AML-193 (cell line): ENCODE data around the gene SKAP1.
"Not testable (repeated sequence)": the region's sequence is repeated elsewhere in the genome, so short reads cannot be mapped to it uniquely, and the experiment has no call there.

Source experiments
- DNase-seq, 2 experiments: peaks; one replicate each; lab custom pipeline; 2025; lab: John Stamatoyannopoulos, UW

The SKAP1 gene

DNA sequence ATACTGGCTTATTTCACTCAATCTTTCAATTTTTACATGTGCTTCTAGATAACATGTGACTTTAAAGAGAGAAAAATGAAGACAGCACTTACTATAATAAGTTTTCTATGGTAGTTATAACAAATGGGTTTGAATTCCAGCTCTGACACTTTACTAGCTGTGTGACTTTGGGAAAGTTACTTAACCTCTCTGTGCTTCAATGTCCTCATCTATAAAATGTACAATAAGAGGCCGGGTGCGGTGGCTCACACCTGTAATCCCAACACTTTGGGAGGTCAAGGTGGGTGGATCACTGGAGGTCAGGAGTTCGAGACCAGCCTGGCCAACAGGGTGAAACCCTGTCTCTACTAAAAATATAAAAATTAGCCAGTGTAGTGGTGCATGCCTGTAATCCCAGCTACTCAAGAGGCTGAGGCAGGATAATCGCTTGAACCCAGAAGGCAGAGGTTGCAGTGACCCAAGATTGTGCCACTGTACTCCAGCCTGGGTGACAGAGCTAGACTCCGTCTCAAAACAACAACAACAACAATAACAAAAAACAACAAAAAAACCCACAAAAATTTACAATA is 184.5 kb downstream of the SKAP1 start:
- DNase-seq, result not testable (repeated sequence)

DNA sequence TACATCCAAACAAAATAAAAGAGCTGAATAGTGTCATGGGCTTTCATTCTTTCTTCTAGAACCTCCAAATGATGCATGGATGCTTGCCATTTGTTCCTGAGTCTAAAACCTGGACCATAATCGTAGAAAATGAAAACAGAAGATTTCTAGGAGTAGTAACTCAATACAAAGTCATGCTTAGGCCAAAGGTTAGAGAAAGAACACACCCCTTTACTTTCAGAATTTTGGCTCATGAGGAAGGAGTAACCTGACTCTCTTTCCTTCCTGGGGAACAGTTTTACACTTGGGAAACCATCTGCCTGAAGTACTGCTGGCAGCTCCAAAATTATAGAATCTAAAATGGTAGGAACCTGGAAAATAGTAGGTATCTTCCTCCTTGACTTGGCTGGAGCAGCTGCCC is 185.2 kb downstream of the SKAP1 start:
- DNase-seq, result no peak

DNA sequence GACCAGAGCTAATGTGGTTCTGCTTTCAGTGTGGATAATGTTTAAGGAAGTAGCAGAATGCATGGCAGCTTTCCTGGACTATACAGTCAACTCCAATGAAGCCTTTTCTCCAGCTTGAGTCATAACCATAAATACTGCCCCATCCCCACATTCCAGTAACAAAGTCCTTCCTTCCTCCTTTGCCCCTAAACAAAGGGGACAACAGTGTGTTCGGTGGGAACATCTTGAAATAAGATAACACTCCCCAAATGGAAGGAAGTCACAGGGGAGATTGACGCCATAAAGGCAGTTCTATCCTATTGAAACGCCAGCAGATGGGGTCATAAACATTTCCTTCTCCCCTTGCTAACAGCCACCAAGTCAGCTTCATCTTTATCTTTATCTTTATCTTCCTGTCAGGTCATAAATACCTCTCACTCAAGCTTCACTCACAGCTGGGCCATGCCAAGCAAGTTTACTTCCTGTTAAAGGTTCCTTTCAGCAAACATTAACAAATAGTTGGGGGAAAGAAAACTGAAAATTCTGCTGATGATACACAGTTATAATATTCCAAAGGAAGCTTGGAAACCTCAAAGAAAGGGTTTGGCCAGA is 185.8 kb downstream of the SKAP1 start:
- peak; percentile 37 to 52 for DNase-seq

DNA sequence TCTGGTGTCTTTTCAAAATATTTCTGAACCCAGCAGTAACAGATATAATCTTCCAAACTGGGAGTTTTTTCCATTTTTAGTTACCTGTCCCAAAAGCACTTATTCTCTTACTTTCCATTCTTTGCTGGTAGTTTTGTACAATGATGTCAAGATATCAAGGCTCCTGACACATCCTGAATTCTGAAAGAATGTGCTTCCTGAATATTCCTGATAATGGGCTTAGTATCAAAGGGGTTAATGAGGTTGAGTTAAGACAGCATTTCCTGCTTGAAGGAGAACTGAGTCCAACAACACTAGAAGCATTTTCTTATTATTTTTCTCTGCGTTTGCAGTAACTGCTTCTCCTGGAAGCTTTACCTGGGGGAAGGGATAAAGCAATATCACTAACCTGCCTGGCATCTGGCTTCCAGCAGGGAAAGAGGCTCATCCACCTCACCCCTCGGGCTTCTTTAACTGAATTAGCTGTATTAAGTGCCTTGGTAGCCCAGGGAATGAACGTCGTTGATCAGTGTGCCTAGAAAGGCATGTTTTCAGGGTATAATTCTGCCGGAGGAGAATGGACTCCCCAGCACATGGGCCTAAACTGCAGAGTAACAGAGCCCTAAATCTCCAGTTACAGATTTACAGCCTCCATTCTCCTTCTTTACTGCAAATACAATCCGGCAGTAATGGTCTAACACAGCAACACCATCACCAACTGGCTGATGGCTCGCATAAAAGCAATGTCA is 188.1 kb downstream of the SKAP1 start:
- no peak for DNase-seq

DNA sequence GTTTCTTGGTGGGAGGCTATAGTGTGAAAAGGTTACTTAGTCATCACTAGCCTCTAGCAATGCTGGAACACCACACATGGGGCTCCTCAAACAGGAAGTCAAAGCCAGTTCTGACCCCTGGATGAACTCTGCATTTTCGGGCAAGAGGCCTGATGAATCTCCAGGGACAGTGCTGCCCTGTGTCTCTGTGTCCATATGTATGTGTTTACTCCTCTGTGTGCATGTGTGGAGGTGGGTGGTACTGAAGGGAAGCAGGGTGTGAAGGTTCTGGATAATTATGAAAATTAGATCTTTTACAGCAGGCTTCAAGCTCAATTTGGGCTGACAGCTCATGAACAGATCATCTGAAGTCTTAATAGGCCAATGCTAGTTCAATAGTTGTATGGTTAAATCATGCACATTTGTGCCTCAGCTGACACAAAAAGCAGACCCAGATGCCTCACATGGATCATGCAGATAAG is 188.9 kb downstream of the SKAP1 start:
- DNase-seq, result peak; percentile 76 to 79

DNA sequence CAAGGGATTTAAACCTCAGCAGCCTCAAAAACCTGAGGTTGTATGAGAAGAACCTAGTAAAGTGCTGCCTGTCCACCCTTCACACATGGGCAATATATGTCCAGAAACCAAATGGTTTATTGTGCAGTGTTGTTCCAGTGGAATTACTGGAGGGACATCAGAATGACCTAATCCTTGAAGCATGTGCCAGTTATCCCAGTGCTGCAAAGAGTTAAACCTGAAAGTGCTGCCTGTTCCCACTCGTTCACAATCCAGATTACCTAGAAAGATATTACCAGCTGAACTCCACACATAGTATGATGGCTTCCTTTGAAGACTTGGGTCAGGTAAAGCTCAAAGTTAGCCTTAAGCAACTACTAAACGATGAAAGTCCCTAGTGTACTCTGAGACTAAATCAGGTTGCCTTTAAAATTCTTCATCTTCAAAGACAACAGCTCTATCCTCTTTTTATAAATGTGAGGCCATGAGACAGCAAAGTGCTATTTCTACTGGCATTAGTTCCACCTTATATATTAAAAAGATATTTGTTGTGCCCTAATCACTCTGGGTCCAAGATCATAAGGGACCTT is 189.4 kb downstream of the SKAP1 start:
- DNase-seq, result no peak

DNA sequence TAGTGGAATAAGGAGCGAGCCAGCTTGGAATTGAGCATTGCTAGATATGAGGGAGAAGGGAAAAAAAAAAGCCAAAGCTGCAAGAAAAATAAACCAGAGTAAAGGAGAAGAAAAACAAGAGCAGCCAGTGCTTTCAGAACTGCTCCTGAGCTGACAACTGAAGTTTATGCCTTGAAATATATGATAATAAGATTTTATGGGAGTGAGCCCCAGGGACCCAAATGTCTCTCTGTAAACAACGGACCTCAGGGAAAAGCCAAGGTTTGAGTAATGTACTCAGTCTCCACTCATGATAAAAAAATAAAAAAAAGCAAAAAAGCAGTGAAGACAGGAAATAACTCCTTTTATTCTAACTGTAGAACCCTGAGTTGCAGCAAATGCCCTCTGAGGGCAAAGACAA is 189.9 kb downstream of the SKAP1 start:
- DNase-seq, result no peak

DNA sequence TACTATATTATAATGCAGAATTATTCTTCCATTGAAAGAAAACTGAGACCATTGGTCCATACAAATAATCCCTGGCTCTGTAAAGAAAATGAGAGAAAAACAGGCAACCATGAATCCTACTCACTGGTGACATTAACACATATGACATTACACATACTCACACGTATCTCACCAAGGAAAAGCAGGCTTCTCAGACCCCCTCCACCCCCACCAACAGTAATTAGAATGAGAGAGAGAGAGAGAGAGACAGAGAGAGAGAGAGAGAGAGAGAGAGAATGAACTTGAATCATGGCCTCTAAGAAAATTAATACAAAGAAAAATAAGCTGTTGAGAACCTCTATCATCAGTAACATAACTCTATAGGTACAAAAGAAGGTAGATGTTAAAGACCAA is 190.4 kb downstream of the SKAP1 start:
- DNase-seq, result no peak

DNA sequence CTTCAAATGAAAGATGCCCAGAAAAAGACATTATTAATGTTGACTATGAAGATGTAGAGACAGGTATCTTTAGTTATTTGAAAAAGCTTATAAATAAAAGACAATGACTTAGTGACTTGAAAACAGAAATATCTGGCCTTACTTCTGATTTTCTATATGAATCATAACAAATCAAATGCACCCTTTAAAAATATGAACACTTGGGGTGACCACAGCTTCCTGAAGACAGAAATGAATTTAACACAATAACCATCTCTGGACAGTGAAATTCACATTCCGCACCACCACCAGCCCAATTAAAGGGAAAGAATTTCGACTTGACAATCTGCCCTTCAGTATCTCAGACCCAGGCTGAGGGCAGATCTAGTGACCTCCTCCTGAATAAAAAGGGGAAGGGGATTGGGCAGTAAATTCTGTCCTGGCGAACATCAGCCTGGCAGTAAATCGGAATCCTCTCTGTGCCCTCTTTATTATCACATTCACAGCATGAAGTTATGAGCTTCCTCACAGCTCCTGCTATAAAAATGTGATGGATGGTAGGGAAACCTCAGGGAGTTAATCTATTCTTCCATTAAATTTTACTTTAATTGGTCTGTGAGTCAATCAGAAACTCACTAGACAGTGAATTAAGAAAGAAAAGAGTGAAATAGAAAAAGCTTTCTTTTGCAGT is 190.9 kb downstream of the SKAP1 start:
- no peak for DNase-seq

DNA sequence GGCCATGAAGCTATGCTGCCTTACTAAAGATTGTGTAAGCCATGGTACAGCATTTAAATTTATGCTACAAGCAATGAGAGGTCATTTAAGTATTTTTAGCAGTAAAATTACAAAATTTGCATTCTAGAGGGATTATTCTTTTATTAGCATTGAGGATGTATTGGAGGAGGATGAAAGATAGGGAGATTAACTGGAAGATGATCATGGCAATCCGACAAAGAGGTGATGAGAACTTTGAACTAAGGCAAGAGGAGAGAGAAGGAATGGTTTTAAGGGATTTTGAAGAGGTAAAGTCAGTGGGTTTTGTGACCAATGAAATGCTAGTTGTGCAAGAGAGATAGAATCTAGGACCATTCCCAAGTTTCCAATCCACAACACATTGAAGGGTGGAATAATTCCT is 192.6 kb downstream of the SKAP1 start:
- DNase-seq, result no peak

DNA sequence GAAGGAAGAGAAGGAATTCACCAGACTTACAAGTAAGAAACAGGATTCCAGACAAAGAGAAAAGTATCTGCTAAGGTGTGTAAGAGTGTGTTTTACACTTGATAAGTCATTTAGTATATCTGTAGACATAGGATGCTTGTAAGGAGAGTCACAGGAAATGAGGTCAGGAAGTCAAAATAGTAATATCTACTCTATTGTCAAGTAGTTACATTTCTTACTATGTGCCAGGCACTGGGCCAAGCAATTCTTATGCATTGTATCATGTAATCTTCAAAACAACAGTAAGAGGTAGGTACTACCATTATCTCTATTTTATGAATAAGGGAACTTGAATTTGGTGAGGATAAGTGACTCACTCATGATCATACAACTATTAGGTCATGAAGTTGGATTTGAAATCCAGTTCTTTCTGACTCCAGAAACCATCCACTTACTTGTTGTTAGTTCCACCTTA is 193.3 kb downstream of the SKAP1 start:
- DNase-seq, result no peak

DNA sequence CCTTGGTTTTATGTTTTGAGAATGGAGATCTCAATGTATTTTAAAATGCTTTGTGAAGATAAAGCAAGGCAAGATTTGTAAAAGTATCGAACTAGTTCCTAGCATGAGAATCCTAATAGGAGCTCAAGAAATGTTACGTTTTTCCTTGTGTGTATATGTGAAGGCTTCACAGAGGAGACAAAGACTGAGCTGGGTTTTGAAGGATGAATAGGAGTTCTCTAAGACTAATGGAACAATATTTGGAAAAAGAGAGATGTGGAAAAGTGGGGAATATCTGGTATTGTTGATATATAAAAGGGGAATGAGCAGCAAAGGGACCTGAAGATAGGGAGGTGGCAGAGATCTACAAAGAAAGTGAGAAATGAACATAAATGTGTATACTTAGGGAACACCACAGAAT is 195.1 kb downstream of the SKAP1 start:
- no peak for DNase-seq

DNA sequence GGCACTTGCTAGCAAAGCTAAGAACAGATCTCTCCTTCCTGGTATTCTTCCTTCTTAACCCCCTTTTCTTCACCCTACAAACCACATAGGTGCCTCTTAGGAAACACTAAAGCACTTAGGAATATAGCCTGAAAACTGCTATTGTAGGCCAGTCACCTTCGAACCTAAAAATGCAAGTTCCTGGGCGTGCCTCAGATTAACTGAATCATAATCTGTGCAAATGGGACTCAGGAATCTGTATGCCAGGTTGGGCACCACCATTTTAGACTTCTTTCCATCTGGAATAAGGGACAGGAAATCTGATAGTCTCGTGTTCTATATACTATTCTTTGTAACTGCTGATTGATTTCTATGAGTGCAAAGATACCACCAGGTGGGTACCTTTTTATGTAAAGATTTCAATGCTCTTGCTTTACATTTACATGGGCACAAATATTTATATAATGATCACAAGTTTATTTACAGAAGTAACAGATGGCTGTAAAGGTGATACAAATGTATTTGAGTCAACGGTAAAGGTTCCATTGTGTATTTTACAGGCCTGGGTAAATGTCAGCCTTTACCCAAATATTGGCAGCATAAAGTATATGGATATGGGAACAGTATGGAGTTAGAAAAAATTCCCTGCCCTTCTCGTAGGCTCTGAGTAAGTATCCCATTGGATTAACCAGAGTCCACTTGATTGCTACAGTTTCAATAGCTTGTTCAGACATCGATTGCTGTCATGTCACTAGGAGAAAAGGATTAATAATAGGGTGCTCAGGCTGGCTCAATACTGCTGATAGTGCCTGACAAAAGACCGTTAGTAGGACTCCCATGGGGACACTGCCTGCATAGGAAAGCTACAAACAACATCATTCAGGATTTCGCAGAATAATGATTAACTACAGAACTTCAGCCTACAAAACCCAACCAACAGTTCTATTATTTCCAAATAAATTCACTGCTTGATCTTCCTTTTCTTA is 197.7 kb downstream of the SKAP1 start:
- DNase-seq, result no peak

DNA sequence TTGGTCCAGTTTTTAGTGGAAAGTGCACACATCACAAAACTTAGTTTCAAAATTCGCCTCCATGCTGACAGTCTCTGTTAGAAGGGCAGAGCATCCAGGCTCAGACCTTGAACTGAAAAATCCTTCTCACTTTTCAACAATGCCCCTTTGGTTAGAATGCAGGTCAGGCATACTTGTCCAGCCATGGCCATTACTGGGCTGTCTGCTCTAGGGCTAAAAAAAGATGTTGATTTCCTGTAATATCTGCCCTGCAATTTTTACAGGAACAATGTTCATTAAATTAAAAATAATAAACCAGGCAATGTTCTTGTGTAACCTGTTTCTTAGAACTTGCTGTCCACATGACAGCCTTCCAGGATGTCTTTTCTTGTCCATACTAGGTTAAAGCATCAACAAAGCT is 200.1 kb downstream of the SKAP1 start:
- no peak for DNase-seq

DNA sequence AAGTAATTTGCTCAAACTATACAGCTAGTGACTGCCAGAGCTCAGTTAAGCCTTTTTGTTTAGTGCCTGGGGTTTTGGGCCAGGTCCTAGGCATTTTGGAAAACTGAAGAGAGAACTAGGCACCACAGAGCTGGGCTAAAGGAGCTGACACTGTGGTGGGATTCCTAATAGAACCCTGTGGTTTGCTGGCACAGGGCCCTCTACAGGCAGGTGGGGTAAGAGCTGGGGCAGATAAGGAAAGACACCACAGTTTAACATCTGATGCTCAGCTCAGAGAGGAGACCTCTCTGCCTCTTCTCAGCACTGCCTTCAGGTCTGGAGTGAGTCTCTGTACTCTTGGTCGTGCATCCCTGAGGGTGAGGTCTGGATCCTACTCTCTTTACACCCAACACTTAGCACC is 201.3 kb downstream of the SKAP1 start:
- DNase-seq, result no peak

DNA sequence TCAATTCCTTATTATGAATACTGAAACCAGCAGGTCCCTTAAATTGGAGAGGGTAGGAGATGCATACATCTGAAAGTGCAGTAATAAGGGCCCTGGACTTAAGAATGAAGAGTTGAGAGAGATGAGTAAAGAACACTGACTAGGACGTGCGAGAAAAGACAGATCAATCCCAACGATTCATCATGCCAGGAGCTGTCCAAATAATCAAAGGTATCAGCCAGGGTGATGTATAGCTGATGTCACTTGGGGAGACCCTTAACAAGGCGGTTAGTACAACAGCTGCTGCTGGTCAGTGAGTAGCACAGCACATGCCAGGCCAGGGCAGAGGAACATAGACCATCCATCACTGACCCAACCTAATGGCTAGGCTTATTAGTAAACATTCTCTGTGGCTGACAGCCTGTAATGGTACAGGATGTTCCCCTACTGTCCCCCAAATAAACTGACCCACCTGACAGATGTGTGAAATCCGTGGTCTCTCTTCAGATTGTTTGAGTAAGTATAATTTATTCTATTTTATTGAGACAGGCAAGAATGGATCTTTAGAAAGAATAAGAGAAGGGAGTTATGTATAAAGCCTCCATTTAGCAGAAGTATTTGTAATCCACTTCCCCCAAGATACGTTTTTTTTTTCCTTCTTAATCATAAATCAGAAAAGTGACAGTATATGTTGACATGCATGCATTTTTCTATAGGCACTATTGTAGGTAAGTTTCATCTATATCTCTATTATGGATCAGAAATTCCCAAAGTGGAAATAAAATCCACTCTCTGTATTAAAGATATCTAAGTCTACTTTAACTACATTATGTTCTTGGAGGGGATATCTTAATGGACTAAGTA is 204.1 kb downstream of the SKAP1 start:
- no peak for DNase-seq

DNA sequence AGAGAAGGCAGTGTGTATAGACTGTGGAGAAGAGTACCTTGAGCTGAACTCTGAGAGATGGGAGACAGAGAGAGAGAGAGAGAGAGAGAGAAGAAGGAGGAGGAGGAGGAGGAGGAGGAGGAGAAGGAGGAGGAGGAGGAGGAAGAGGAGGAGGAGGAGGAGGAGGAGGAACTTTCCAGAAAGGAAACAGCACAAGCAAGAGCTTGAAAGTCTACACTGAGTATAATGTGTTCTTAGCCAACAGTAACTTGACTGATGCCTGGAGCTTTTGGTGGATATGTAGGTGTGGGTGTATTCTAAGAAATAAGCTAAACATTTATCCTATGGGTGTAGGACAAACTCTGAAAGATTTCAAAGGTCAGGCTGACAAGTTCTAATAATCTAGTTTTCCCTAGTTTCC is 206.1 kb downstream of the SKAP1 start:
- no peak for DNase-seq

DNA sequence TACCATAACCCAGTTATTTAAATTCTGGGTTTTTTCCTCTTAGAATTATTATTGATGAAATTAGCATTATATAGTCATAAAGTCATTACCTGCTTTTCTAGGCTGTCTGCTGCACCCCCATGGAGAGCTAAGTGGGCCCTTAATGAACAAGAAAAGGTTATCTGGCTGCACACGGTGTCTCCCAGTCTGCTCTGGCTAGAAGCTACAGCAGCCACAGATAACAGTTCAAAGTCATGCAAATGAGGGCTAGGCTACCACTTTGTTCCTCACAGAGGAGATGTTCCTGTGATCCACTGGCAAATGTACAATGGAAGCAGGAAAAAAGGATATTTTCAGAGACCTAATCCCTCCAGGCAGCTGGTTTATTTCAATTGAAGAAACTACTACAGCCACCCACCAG is 210.4 kb downstream of the SKAP1 start:
- DNase-seq, result no peak

DNA sequence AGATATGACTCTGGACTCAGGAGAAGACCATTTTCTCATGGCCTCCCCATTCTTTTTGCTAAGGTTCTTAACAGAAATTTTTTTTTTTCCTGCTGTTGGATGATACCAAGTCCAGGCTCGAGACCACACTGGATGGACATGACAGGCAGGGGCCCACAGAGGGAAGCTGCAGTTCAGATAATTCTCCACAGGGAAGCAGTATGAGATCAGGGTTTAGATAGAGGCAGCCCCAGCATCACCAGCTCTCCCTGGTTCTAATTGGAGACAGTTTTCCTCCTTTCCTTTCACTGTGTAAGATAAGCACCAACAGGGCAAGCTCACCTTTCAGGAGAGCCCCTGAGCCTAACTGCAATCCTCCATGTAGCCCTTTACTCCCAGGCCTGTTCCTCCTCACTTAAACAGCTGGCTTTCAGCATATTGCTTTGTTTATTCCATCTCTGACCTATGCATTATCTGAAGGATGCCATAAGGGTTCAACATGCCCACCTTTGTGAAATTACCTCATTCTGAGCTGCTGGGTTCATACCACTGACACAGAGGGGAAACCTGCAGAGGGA is 214.4 kb downstream of the SKAP1 start:
- peak; percentile 49 to 51 for DNase-seq

DNA sequence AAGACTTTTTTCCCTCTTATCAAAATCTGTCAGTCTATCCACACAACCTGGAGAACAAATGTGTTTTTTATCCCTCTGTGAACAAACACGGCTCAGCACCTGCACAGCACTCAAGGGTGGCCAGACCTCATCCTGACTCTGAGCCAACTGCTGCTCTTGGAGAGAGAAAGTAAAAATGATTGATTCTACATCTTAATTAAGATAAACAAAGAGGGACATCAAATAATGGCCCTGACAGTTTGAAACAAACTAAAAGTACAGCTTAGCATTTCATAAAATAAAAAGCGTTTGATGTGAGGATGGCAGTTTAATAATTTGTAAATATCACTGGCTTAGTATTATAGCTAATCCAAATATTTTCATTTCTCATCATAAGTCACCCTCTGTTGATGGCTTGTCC is 216.2 kb downstream of the SKAP1 start:
- DNase-seq, result no peak
